ENCODE data around the gene RUNX1. TPM values are rescaled to one million over a fixed set of nuclear protein-coding genes. Genes with fewer than 3 reads are reported as not detected.
A peak's percentile ranks its signal among the peaks of the same experiment; 100 is the strongest.

The RUNX1 gene
- total and polyA plus RNA-seq, 2 of the 13 experiments (the other 11 are each of a cell fraction or from before 2014, with no cell fraction given): 5.4 to 6.4 TPM

DNA sequence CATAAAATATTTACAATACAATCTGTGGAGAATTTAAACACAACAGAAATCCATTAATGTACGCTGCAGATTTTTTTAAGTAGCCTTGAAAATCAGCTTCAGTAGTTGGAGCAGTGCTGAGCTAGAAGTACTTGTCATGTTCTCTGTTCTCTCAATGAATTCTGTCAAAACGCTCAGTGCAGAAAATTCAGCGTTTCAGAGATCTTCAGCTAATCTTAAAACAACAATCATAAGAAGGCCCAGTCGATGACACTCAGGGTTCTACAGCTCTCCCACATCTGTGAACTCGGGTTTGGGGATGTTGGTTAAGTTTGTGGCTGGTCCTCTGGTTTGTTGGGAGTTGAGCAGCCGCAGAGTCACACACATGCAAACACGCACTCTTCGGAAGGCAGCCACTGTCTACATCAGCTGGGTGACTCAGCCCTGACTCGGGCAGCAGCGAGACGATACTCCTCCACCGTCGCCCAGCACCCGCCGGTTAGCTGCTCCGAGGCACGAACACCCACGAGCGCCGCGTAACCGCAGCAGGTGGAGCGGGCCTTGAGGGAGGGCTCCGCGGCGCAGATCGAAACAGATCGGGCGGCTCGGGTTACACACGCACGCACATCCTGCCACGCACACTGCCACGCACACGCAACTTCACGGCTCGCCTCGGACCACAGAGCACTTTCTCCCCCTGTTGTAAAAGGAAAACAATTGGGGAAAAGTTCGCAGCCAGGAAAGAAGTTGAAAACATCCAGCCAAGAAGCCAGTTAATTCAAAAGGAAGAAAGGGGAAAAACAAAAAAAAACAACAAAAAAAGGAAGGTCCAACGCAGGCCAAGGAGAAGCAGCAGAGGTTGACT lies 161.2 kb downstream of the RUNX1 start (continued):
- no peak for TF ChIP-seq CSRNP2 (CRISPR knock-in tag; conservative IDR thresholded peaks at IDR 0.05; ENCODE audit: low read depth)
- TF ChIP-seq JDP2 (CRISPR knock-in tag; IDR thresholded peaks at IDR 0.05; ENCODE audit: borderline replicate concordance): no peak
- no peak for TF ChIP-seq ZFP41 (CRISPR knock-in tag; IDR thresholded peaks at IDR 0.05; ENCODE audit: borderline replicate concordance)
- peak; percentile 24; the same call in 1 of the 2 replicates for TF ChIP-seq ZSCAN9 (CRISPR knock-in tag; IDR thresholded peaks at IDR 0.05; ENCODE audit: borderline replicate concordance)
- peak; percentile 51; the same call in 1 of the 2 replicates for TF ChIP-seq ZNF12 (CRISPR knock-in tag; IDR thresholded peaks at IDR 0.05)
- TF ChIP-seq GFI1 (CRISPR knock-in tag; IDR thresholded peaks at IDR 0.05; ENCODE audit: borderline replicate concordance): no peak
- no peak for TF ChIP-seq ZNF543 (CRISPR knock-in tag; IDR thresholded peaks at IDR 0.05)
- TF ChIP-seq, protein P1, sequence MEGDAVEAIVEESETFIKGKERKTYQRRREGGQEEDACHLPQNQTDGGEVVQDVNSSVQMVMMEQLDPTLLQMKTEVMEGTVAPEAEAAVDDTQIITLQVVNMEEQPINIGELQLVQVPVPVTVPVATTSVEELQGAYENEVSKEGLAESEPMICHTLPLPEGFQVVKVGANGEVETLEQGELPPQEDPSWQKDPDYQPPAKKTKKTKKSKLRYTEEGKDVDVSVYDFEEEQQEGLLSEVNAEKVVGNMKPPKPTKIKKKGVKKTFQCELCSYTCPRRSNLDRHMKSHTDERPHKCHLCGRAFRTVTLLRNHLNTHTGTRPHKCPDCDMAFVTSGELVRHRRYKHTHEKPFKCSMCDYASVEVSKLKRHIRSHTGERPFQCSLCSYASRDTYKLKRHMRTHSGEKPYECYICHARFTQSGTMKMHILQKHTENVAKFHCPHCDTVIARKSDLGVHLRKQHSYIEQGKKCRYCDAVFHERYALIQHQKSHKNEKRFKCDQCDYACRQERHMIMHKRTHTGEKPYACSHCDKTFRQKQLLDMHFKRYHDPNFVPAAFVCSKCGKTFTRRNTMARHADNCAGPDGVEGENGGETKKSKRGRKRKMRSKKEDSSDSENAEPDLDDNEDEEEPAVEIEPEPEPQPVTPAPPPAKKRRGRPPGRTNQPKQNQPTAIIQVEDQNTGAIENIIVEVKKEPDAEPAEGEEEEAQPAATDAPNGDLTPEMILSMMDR (CRISPR knock-in tag; IDR thresholded peaks at IDR 0.05): peak; percentile 16
- TF ChIP-seq ZNF768 (CRISPR knock-in tag; IDR thresholded peaks at IDR 0.05): no peak
- no peak for TF ChIP-seq DR1 (CRISPR knock-in tag; IDR thresholded peaks at IDR 0.05)
- TF ChIP-seq ZNF331 (CRISPR knock-in tag; IDR thresholded peaks at IDR 0.05): no peak
- no peak for TF ChIP-seq CBX2 (IDR thresholded peaks at IDR 0.05; ENCODE audit: low read depth, low read length)
- no peak for TF ChIP-seq CBX2 (CRISPR knock-in tag; IDR thresholded peaks at IDR 0.05; ENCODE audit: low read depth)
- peak; percentile 9; the same call in 1 of the 2 replicates for TF ChIP-seq RXRB (CRISPR knock-in tag; IDR thresholded peaks at IDR 0.05; ENCODE audit: borderline replicate concordance)
- TF ChIP-seq MEF2D (CRISPR knock-in tag; IDR thresholded peaks at IDR 0.05): 0 out of 2 replicates have a peak, but pooled peaks have one; percentile 17
- TF ChIP-seq KDM2A (CRISPR knock-in tag; IDR thresholded peaks at IDR 0.05; ENCODE audit: borderline replicate concordance, low read depth): peak; percentile 71; the same call in 1 of the 2 replicates
- TF ChIP-seq HNRNPL (IDR thresholded peaks at IDR 0.05; ENCODE audit: low read depth, low read length): peak; percentile 12; the same call in 1 of the 2 replicates
- no peak for TF ChIP-seq ZKSCAN1 (IDR thresholded peaks at IDR 0.05; ENCODE audit: low read length)
- TF ChIP-seq, protein P2, sequence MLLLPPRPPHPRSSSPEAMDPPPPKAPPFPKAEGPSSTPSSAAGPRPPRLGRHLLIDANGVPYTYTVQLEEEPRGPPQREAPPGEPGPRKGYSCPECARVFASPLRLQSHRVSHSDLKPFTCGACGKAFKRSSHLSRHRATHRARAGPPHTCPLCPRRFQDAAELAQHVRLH (CRISPR knock-in tag; IDR thresholded peaks at IDR 0.05; ENCODE audit: borderline replicate concordance, low read depth): no peak
- no peak for TF ChIP-seq TMF1 (CRISPR knock-in tag; IDR thresholded peaks at IDR 0.05; ENCODE audit: low read depth)
- TF ChIP-seq, protein P3, sequence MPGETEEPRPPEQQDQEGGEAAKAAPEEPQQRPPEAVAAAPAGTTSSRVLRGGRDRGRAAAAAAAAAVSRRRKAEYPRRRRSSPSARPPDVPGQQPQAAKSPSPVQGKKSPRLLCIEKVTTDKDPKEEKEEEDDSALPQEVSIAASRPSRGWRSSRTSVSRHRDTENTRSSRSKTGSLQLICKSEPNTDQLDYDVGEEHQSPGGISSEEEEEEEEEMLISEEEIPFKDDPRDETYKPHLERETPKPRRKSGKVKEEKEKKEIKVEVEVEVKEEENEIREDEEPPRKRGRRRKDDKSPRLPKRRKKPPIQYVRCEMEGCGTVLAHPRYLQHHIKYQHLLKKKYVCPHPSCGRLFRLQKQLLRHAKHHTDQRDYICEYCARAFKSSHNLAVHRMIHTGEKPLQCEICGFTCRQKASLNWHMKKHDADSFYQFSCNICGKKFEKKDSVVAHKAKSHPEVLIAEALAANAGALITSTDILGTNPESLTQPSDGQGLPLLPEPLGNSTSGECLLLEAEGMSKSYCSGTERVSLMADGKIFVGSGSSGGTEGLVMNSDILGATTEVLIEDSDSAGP (CRISPR knock-in tag; IDR thresholded peaks at IDR 0.05; ENCODE audit: borderline replicate concordance): peak; percentile 70
- TF ChIP-seq TP53 (CRISPR knock-in tag; conservative IDR thresholded peaks at IDR 0.05): no peak
- no peak for TF ChIP-seq CC2D1A (CRISPR knock-in tag; IDR thresholded peaks at IDR 0.05)
- peak; percentile 71; the same call in 1 of the 2 replicates for TF ChIP-seq SALL1 (CRISPR knock-in tag; IDR thresholded peaks at IDR 0.05)

Data from HepG2 (cell line).